GM10266 (cell line): ENCODE data around the gene SLC25A51.

Source experiments
- DNase-seq: peaks from one replicate; pipeline ENCODE4 v3.0.0; 2012; ENCODE audit errors: extremely low spot score
- TF ChIP-seq, protein P1 (sequence below): IDR thresholded peaks from 2 replicates; pipeline ENCODE4 v1.5.1; 2012; ENCODE audit warnings: mild to moderate bottlenecking, low read depth; ENCODE audit not compliant: control insufficient read depth, insufficient read depth; ENCODE audit errors: missing control alignments

Gene SLC25A51

DNA sequence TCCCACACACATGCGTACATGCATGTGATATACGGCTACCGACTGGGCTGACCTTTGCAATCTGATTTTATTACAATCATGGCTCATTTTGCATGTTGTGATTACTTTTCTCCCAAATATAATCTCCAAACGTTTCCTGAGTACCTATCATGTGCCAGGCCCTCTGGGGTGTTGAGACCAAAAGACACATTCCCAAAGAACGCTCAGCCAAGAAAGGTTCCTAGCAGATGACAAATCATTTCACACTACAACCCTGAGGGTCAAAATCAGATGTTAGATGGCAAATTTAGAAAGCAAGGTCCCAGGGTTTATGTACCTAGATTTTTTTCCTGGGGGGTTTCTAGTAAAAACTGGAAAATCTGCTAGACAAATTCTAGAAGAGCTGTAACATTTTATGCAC lies 32.4 kb upstream of the SLC25A51 start:
- DNase-seq = no peak
- TF ChIP-seq, protein P1, sequence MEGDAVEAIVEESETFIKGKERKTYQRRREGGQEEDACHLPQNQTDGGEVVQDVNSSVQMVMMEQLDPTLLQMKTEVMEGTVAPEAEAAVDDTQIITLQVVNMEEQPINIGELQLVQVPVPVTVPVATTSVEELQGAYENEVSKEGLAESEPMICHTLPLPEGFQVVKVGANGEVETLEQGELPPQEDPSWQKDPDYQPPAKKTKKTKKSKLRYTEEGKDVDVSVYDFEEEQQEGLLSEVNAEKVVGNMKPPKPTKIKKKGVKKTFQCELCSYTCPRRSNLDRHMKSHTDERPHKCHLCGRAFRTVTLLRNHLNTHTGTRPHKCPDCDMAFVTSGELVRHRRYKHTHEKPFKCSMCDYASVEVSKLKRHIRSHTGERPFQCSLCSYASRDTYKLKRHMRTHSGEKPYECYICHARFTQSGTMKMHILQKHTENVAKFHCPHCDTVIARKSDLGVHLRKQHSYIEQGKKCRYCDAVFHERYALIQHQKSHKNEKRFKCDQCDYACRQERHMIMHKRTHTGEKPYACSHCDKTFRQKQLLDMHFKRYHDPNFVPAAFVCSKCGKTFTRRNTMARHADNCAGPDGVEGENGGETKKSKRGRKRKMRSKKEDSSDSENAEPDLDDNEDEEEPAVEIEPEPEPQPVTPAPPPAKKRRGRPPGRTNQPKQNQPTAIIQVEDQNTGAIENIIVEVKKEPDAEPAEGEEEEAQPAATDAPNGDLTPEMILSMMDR = no peak

DNA sequence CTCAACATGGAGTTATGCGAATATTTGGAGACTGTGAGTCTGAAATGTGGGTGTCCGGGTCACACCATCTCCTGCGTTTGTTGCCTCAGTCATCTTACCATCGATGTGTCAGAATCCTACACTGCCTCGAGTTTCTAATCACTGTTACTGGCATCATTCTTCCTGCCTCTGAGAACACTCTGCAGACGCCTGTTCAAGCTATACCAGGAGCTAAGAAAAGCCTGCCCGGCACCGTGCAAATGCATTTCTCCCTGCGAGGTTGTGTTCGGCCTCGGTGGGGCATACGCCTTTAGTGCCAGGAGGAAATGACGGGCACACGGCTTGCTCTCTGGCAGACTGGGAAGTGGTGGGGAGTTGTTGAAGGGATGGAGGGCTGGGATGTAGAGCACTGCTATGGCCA lies 31.2 kb upstream of the SLC25A51 start:
- TF ChIP-seq, protein P1 = no peak
- DNase-seq = no peak

DNA sequence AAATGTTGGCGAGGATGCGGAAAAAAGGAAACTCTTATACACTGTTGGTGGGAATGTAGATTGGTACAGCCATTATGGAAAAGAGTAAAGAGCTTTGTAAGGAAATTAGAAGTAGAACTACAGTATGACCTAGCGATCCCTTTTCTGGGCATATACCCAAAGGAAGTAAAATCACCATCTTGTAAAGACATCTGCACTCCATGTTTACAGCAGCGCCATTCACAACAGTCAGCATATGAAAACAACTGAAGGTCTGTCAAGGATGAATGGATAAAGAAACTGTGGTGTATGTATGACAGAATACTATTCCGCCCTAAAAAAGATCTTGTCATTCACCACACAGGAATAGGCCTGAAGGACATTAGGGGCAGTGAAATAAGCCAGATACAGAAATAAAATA lies 27.7 kb upstream of the SLC25A51 start:
- TF ChIP-seq, protein P1 = no peak
- DNase-seq = no peak

DNA sequence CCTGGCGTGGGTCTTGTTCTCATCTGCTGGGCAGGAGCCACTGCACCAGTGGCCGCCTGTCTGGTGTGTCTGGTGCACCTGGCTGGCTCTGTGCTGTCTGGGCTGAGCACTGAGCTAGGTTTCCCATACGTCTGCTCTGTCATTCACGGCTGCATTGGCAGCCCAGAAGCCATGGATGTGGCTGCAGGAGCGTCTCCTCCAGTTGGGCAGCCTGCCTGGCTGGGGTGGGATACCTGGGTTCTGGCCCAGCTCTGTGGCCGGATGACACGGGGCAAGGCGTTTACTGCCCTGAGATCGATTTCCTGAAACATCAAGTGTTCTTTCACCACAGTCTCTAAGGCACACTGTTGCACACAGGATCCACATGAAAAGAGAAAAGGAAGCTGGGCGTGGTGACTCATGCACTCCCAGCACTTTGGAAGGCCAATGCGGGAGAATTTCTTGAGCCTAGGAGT lies 25.5 kb upstream of the SLC25A51 start:
- no peak for DNase-seq
- TF ChIP-seq, protein P1 = no peak

DNA sequence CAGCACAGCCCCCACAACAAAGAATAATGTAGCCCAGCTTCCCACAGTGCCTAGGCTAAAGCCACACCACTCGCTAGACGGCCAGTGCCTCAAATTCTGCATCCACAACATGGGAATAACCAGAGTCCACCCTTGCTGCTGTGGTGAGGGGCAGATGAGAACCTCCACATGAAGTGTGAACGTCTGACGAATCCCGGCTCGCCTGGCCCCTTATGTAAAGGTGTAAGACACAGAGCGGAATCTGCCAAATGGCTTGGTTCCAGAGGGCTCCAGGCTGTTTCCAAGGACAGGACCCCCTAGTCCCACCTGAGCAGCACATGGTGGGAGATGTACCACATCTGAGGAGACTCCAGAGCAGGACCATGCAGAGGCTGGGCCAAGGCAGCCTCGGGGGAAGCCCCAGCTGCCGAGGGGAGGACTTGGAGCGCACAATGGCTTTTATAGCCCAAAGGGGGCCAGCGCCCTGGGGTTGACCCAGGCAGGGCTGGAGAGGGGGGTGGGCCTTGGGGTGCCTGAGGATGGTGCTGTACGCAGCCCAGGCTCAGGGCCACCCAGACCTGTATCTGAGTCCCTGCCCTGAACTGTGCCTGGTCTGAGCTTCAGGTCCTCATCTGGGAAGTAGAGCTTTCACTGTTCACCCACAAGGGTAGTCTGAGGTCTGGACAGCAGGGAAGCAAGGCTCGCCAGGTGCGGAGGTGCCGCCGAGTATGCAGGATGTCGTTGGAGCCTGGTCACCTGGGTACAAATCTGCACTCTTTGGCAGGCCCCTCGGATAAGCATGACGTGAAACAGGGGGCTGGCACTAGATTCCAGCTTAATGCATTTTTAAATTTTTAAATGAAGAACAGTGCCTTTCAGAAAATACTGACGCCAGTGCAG lies 24.9 kb upstream of the SLC25A51 start:
- no peak for DNase-seq
- TF ChIP-seq, protein P1 = no peak

DNA sequence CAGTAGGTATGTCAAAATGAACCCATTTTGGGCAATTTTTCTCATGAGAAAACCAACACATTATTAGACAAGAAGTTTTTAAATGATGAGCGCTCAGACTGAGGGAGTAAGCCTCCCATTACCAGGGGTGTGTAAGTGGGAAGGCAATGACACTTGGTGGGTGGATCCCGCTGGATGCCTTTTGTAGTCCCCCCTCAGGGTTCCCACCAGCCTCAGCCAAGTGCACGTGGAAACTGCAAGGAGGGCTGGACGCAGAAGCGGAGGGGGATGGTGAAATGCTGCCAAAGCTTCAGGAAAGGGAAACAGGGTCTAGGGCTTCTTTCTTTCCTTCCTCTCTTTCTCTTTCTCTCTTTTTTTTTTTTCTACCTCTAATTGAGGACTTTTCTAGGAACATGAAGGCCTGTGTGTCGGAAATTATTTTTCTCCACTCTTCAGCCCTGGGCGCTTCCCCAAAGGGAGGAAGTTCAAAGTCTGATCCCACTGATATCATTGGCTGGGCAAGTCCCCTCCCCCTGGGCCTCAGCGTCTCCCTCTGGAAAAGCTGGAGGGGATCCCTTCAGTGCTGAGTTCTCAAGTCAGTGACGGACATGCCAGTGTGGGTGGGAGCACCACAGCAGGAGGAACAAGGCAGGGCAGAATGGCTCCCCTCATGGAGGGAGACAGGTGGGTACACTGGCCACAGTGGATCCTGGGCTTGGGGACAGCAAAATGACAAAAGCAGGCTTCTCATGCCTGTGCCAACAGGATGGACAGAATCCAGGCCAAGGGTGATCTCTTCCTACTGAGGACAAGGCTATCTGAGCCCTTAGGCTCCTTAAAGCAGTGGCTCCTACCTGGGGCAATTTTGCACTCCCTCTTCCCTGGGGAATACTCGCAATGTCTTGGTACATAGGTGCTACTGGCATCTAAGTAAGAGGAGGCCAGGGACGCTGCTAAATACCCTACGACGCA lies 23.9 kb upstream of the SLC25A51 start:
- no peak for DNase-seq
- TF ChIP-seq, protein P1 = no peak
